IMR-90 (cell line): Measurements from ENCODE around the gene HSD17B10.

Source experiments
- CEBPB ChIP-seq: IDR thresholded peaks from 2 replicates; pipeline ENCODE4 v1.6.1; 2012; ENCODE audit warnings: low read depth, low read length, improper control_type of control experiment
- CTCF ChIP-seq: conservative IDR thresholded peaks from 2 replicates; pipeline ENCODE4 v1.5.1; 2012; ENCODE audit warnings: mild to moderate bottlenecking, low read depth, low read length, improper control_type of control experiment
- POLR2A ChIP-seq: IDR thresholded peaks from 2 replicates; pipeline ENCODE4 v1.6.1; 2012; ENCODE audit warnings: mild to moderate bottlenecking, low read depth, low read length

- TF ChIP-seq POLR2A = no peak
- TF ChIP-seq CEBPB = peak; percentile 82
- no peak for TF ChIP-seq CTCF
These were observed 22.1 kb upstream of the HSD17B10 start for GRCh38 chrX:53456254-53456653.
